Measurements from ENCODE around the gene CARD9.
"Not testable (repeated sequence)": the region's sequence is repeated elsewhere in the genome, so short reads cannot be mapped to it uniquely, and the experiment has no call there.

Gene CARD9

GRCh38 chr9:136322756-136323330 lies 50.6 kb downstream of the CARD9 start:
- Mint-ChIP-seq H3K27ac (no peak overlapping the region), H3K4me3 (peak overlapping the region in 1 of 2 donors; percentile 19), H3K9me3 (no peaks in the 10 kb centered on the region), H3K4me1 (peaks cover 5% of the 10 kb centered on the region), H3K27me3 (no peaks in the 10 kb centered on the region)
- DNase-seq (no peak), ATAC-seq (no peak)

DNA sequence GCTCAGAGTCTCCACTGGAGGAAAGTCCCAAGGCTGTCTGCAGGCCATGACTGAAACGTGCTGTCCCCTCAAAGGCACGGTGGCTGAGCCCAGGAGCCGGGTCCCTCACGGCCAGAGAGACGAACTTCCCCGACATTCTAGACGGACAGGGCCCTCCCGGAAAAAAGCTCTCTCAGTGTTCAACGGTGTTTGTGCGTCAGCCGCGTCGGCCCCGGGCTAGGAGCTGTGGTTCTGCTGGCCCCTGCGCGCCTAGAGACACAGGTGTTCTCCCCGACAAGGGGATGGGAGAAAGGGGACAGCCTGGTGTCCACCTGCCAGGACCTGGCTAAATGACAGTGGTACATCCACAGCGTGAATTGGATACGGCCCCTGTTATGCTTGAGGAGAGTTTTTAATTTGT lies 51.9 kb downstream of the CARD9 start:
- DNase-seq: no peak
- no peak for ATAC-seq
- Mint-ChIP-seq H3K9me3 (peaks cover 1 to 2% of the 10 kb centered on the region in 2 donors), H3K4me1 (peaks cover 6% of the 10 kb centered on the region), H3K27ac (no peak overlapping the region), H3K4me3 (no peak overlapping the region), H3K27me3 (no peaks in the 10 kb centered on the region)

GRCh38 chr9:136320972-136321371 lies 52.5 kb downstream of the CARD9 start:
- DNase-seq, H3K9me3 Mint-ChIP-seq, ATAC-seq, H3K27me3 Mint-ChIP-seq, H3K27ac Mint-ChIP-seq, H3K4me3 Mint-ChIP-seq: not testable (repeated sequence)
- peaks cover 12% of the 10 kb centered on the region for H3K4me1 Mint-ChIP-seq

GRCh38 chr9:136319955-136320354 lies 53.5 kb downstream of the CARD9 start:
- H3K4me3 Mint-ChIP-seq, H3K27me3 Mint-ChIP-seq, DNase-seq, H3K27ac Mint-ChIP-seq, ATAC-seq: not testable (repeated sequence)
- H3K4me1 Mint-ChIP-seq: peaks cover 15% of the 10 kb centered on the region
- H3K9me3 Mint-ChIP-seq: peaks cover 15 to 18% of the 10 kb centered on the region in 2 donors

GRCh38 chr9:136319244-136319643 lies 54.2 kb downstream of the CARD9 start:
- not testable (repeated sequence) for H3K4me3 Mint-ChIP-seq, ATAC-seq, H3K27me3 Mint-ChIP-seq

DNA sequence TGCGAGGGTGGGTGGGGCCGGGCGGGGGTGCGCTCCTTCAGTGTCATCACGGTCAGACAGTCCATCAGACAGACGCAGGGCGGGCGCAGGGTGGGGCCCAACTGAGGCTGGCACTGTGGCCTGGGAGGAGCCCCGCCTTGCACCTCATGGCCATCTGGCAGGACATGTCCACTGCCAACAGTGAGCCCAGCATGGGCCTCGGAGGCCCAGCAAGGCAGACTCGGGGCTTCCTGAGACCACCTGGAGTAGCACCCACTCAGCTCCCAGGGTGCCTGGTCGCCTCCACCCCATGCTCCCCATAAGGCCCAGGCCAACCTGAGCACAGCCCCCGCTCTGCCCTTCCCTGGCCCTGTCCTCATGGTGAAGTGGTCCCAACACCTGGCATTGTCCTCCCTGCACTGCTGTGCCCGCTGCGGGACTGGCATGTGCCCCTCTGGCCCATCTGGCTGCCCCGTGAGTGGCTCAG lies 54.7 kb downstream of the CARD9 start:
- H3K9me3 Mint-ChIP-seq: peaks cover 21 to 25% of the 10 kb centered on the region in 2 donors
- H3K27ac Mint-ChIP-seq: no peak overlapping the region
- H3K4me3 Mint-ChIP-seq: no peak overlapping the region
- no peak for ATAC-seq
- H3K27me3 Mint-ChIP-seq: no peaks in the 10 kb centered on the region
- no peak for DNase-seq
- peaks cover 15% of the 10 kb centered on the region for H3K4me1 Mint-ChIP-seq

More at GRCh38 chr9:136319244-136319643, 54.2 kb downstream of the CARD9 start:
- peaks cover 15% of the 10 kb centered on the region for H3K4me1 Mint-ChIP-seq
- H3K27ac Mint-ChIP-seq, DNase-seq: not testable (repeated sequence)
- H3K9me3 Mint-ChIP-seq: peaks cover 21 to 25% of the 10 kb centered on the region in 2 donors

GRCh38 chr9:136318111-136318775 lies 55.2 kb downstream of the CARD9 start:
- H3K9me3 Mint-ChIP-seq: peaks cover 21 to 25% of the 10 kb centered on the region in 2 donors
- no peak for DNase-seq
- no peak for ATAC-seq
- peaks cover 15% of the 10 kb centered on the region for H3K4me1 Mint-ChIP-seq
- H3K27me3 Mint-ChIP-seq: no peaks in the 10 kb centered on the region
- H3K4me3 Mint-ChIP-seq: no peak overlapping the region
- H3K27ac Mint-ChIP-seq: no peak overlapping the region

DNA sequence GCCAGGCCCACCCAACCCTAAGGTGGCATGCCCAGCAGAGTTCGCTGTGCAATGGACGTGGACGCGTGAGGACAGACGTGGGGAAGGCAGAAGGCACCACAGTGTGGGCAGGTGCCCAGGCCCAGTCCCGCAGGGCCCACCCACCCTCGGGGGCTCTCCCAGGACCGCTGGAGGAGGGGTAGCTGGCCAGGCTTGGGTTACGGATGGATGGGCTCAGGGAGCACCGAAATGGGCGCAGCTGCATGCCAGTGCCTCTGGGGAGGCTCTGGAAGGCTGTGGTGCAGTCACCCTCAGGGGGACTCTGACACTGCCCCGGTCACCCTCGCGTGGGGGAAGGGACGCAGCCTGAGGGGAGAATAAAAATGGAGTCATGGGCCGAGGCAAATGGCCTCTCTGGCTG lies 55.8 kb downstream of the CARD9 start:
- ATAC-seq (no peak), DNase-seq (no peak)
- no peak overlapping the region for H3K27ac Mint-ChIP-seq
- H3K4me3 Mint-ChIP-seq: no peak overlapping the region
- peaks cover 21 to 25% of the 10 kb centered on the region in 2 donors for H3K9me3 Mint-ChIP-seq
- no peaks in the 10 kb centered on the region for H3K27me3 Mint-ChIP-seq
- peaks cover 9% of the 10 kb centered on the region for H3K4me1 Mint-ChIP-seq

DNA sequence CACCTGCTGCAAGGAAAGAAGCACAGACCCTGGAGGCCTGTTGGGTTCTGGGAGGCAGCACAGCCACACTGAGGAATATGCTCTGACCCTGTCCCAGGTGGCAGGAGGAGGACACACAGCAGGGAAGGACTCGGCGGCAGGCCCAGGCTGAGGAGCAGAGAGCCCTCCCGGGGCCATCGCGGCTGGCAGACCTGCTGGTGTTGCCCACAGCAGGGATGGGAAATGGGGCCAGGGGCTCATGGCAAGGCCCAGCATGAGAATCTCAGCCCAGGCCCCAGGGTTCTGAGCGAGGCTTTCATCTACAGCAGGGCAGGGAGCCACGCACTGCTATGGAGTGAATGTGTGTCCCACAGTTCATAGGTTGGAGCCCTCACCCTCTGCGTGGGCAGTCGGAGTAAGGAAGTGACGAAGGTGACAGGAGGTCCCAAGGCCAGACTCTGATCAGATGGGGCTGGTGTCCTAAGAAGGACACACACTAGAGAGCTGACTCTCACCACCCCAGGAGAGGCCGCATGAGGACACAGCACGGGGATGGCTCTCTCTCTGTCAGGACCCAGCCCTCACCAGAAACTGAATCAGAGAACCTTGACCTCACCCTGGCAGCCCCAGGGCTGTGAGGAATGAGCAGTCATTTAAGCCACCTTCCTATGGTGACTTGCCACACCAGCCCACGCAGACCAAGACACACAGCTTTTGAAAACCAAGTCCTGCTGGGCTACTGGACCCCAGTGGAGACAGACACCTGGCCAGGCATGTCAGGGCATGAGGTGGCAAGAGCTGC lies 56.4 kb downstream of the CARD9 start:
- Mint-ChIP-seq H3K27ac (no peak overlapping the region), H3K4me3 (no peak overlapping the region), H3K27me3 (no peaks in the 10 kb centered on the region), H3K9me3 (peaks cover 21 to 25% of the 10 kb centered on the region in 2 donors), H3K4me1 (peaks cover 9% of the 10 kb centered on the region)
- DNase-seq (no peak), ATAC-seq (no peak)

- H3K27ac Mint-ChIP-seq: peak overlapping the region in 1 of 2 donors; percentile 64
- peaks cover 9% of the 10 kb centered on the region for H3K4me1 Mint-ChIP-seq
- no peaks in the 10 kb centered on the region for H3K27me3 Mint-ChIP-seq
- ATAC-seq (peak; percentile 56), DNase-seq (peak in 1 of 2 donors; percentile 43)
- H3K4me3 Mint-ChIP-seq: peak overlapping the region in 1 of 2 donors; percentile 33
- peaks cover 21 to 25% of the 10 kb centered on the region in 2 donors for H3K9me3 Mint-ChIP-seq
Observed at GRCh38 chr9:136316271-136316751, 57.2 kb downstream of the CARD9 start.

- H3K27ac Mint-ChIP-seq: no peak overlapping the region
- H3K27me3 Mint-ChIP-seq: no peaks in the 10 kb centered on the region
- peaks cover 21 to 25% of the 10 kb centered on the region in 2 donors for H3K9me3 Mint-ChIP-seq
- DNase-seq (no peak), ATAC-seq (no peak)
- no peak overlapping the region for H3K4me3 Mint-ChIP-seq
- peaks cover 9% of the 10 kb centered on the region for H3K4me1 Mint-ChIP-seq
Observed at GRCh38 chr9:136314944-136315343, 58.5 kb downstream of the CARD9 start.

DNA sequence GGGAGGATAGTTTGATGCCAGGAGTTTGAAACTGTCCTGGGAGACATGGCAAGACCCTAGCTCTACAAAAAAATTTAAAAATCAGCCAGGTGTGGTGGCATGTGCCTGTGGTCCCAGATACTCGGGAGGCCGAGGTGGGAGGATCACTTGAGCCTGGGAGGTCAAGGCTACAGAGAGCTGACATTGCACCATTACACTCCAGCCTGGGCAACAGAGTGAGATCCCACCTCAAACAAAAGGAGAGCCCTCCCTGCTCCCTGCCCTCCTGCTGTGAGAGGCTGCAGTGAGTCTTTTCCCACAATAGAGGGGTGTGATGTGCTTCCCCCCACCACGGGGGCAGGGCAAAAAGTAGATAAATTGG lies 59.4 kb downstream of the CARD9 start:
- peaks cover 21 to 25% of the 10 kb centered on the region in 2 donors for H3K9me3 Mint-ChIP-seq
- DNase-seq (no peak), ATAC-seq (no peak)
- no peaks in the 10 kb centered on the region for H3K27me3 Mint-ChIP-seq
- peaks cover 9% of the 10 kb centered on the region for H3K4me1 Mint-ChIP-seq
- peak overlapping the region in 1 of 2 donors; percentile 13 for H3K27ac Mint-ChIP-seq
- H3K4me3 Mint-ChIP-seq: no peak overlapping the region

Data from stimulated activated naive CD8-positive, alpha-beta T cell treated with anti-CD3 and anti-CD28 coated beads, Interleukin-15, amount 100 ng/mL, for 72 hours (primary cell).